Hepatocyte (in vitro differentiated cells): ENCODE data around the gene TXNDC17.

Source experiments
- CTCF ChIP-seq: fragments of 200-600 bp; sonication (generic); IDR thresholded peaks from 2 replicates; pipeline ENCODE4 v1.5.1; 2016; ENCODE audit warnings: antibody characterized with exemption, mild to moderate bottlenecking; ENCODE audit not compliant: poor library complexity
- EZH2phosphoT487 ChIP-seq: fragments of 200-600 bp; sonication (generic); IDR thresholded peaks from one replicate; pipeline ENCODE4 v1.6.1; 2018; ENCODE audit warnings: antibody characterized with exemption, mild to moderate bottlenecking, low read depth, moderate library complexity; ENCODE audit not compliant: unreplicated experiment, severe bottlenecking

GRCh38 chr17:6681671-6682070 lies 40.8 kb downstream of the TXNDC17 start:
- TF ChIP-seq CTCF (no peak), EZH2phosphoT487 (no peak)
